LHCN-M2 (cell line): ENCODE measurements around the gene RAB36. TPM values are rescaled to one million over a fixed set of nuclear protein-coding genes. Genes with fewer than 3 reads are reported as not detected.
"Not testable (repeated sequence)": the region's sequence is repeated elsewhere in the genome, so short reads cannot be mapped to it uniquely, and the experiment has no call there.

Experiments
- DNase-seq: peaks from one replicate; pipeline ENCODE4 v3.0.0-alpha.2; 2012; ENCODE audit warnings: low read depth
- total RNA-seq: library from RNA; depleted of rRNA; stranded (reverse); fragments of >200 nt; gene quantifications from 2 replicates; pipeline ENCODE4 v1.2.3, GENCODE V29; 2014

RAB36 gene
- total RNA-seq, 1 experiment from 2014 or later, result 0.11 TPM

GRCh38 chr22:23120415-23120899 is 24.8 kb upstream of the RAB36 start:
- no peak for DNase-seq

- DNase-seq, result no peak
Measured at GRCh38 chr22:23121000-23121421, 24.3 kb upstream of the RAB36 start.

GRCh38 chr22:23121424-23121823 is 23.9 kb upstream of the RAB36 start:
- DNase-seq, result peak; percentile 64

- DNase-seq, result peak; percentile 23
Measured at GRCh38 chr22:23122216-23122957, 22.9 kb upstream of the RAB36 start.

GRCh38 chr22:23122992-23123803 is 22.1 kb upstream of the RAB36 start:
- DNase-seq, result no peak

GRCh38 chr22:23123804-23124254 is 21.4 kb upstream of the RAB36 start:
- DNase-seq, result no peak

- DNase-seq, result no peak
Measured at GRCh38 chr22:23124611-23125511, 20.4 kb upstream of the RAB36 start.

- no peak for DNase-seq
Measured at GRCh38 chr22:23125512-23126103, 19.7 kb upstream of the RAB36 start.

- no peak for DNase-seq
Measured at GRCh38 chr22:23126165-23127054, 18.9 kb upstream of the RAB36 start.

GRCh38 chr22:23127055-23127756 is 18.1 kb upstream of the RAB36 start:
- DNase-seq, result no peak

- no peak for DNase-seq
Measured at GRCh38 chr22:23127788-23128187, 17.5 kb upstream of the RAB36 start.

- peak; percentile 64 for DNase-seq
Measured at GRCh38 chr22:23128269-23129108, 16.8 kb upstream of the RAB36 start.

GRCh38 chr22:23129149-23129548 is 16.1 kb upstream of the RAB36 start:
- no peak for DNase-seq

GRCh38 chr22:23130697-23131096 is 14.6 kb upstream of the RAB36 start:
- no peak for DNase-seq

GRCh38 chr22:23131931-23132330 is 13.3 kb upstream of the RAB36 start:
- DNase-seq, result no peak

- DNase-seq, result no peak
Measured at GRCh38 chr22:23132376-23133091, 12.7 kb upstream of the RAB36 start.

GRCh38 chr22:23133922-23134321 is 11.4 kb upstream of the RAB36 start:
- DNase-seq, result no peak

- DNase-seq, result not testable (repeated sequence)
Measured at GRCh38 chr22:23136991-23137390, 8.3 kb upstream of the RAB36 start.
